Stimulated activated CD4-positive, alpha-beta T cell treated with anti-CD3 and anti-CD28 coated beads, Interleukin-12 subunit alpha, Interleukin-12 subunit beta, amount 100 ng/mL, for 48 hours (primary cell): ENCODE measurements around the gene SRL.
"Not testable (repeated sequence)": the region's sequence is repeated elsewhere in the genome, so short reads cannot be mapped to it uniquely, and the experiment has no call there.

Experiments used
- DNase-seq, 3 donors: peaks; one replicate each; pipeline ENCODE4 v3.0.0-alpha.2; 2020; ENCODE audit warnings: low read depth in 2 of 3, low spot score in 1 of 3

Gene SRL

DNA sequence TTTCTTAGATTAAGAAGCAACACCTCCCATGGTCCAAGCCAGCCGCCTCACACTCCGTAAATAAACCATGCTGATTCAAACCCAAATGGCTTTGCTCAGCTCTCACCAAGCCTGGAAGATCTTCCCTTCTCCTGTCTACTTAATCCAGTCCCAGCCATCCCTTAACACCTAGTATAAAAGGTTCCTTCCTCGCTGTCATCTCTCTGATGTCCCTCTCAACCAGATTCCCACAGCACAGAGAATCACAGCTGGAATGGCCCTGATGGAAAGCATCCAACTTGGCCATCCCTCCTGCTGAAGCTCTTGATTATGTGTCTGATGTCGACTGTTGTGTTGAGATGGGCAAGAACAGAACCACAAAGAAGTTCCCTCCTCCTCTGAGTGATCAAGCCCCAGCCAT is 75.1 kb downstream of the SRL start:
- no peak for DNase-seq

DNA sequence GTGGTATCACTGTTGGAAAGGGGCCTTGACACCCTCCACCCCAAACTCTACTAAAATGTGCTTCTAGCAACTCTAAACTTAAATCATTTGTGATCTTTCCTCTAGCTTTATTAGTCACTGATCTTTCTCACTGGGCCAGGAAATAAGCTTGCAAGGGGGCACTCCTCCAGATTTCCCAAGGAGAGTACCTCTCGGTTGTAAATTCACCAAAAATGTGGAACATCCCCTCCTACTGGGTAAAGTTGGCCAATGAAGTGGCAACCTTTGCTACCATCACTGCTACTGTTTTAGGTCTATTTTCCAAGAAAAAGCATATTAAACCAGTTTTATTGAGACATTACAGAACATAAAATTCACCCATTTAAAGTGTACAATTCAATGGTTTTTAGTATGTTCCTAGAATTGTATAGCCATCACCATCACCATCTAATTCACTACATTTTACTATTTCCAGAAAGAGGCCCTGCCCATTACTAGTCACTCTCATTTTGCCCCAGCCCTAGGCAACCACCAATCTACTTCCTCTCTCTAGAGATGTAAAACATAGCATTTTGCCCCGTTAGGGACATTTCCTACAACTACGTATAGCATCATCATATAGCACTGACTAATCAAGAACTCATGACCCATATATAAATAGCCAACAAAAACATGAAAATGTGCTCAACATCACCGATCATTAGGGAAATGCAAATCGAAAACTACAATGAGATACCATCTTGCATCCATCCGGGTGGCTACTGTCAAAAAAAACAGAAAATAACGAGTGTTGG is 81.0 kb downstream of the SRL start:
- DNase-seq, result no peak

DNA sequence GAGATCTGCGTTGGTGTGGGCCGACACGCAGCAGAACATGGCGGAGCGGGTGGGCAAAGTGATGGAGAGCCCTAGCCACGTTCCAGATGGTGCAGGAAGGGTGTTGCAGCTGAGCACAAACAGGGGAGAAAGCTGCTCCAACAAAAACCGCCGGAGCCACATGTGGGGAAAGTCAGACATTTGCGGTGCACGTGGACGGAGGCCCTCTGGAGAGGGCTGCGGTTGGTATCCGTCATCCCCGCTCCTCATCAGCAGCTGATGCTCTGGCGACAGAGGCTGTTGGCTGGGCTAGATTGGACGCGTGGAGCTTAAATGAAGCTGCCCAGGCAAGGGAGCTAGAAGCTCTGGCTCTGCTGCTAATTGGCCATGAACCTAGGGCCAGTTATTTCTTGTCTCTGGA is 82.2 kb downstream of the SRL start:
- DNase-seq, result no peak

DNA sequence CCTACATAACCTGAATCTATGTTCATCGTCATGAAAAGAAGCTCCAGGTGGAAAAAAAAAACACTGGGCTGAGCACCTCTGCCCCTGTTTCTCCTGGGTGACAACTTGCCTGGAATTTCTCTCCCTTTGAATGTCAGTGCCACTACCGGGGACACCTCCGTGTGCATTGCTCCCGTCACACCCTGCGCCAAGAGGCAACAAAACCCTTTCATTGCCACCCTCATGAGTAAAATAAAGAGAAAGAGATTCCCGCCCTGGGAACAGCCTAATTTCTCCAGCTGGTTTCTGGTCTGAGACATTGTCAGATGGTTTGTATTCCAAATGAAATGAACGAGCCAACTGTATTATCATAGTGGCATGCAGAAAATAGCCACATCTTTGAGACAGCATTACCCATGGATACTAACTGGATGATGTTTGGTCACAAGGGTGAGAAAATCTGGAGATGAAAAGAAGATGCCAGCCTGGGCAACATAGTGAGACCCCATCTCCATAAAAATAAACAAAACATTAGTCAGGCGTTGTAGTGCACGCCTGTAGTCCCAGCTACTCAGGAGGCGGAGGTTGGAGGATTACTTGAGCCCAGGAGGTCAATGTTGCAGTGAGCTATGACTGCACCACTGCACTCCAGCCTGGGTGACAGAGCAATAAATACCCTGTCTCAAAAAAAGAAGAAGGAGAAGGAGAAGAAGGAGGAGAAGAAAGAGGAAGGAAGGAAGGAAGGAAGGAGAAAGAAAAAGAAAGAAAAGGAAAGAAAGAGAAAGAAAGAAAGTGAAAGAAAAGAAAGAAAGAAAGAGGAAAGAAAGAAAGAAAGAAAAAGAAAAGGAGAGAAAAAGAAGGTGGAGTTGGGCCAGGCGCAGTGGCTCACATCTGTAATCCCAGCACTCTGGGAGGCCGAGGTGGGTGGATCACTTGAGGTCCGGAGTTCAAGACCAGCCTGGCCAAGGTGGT is 83.5 kb downstream of the SRL start:
- no peak for DNase-seq

DNA sequence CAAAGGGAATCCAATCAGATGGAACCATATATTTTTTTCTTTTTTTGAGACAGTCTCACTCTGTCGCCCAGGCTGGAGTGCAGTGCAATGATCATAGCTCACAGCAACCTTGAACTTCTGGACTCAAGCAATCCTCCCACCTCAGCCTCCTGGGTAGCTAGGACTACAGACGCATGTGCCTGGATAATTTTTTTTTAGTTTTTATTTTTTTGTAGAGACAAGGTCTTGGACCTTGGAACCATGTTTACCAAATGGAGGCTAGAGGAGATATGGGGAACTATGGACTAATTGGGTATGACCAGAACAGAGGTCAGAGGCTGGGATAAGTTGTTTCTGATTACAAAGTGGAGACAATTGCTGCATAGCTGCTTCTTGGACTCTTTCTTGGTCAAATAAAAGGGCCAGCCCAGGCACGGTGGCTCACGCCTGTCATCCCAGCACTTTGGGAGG is 84.5 kb downstream of the SRL start:
- DNase-seq, result no peak

DNA sequence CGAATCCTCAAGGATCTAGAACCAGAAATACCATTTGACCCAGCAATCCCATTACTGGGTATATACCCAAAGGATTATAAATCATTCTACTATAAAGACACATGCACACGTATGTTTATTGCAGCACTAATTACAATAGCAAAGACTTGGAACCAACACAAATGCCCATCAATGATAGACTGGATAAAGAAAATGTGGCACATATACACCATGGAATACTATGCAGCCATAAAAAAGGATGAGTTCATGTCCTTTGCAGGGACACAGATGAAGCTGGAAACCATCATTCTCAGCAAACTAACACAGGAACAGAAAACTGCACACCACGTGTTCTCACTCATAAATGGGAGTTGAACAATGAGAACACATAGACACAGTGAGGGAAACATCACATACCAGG is 85.4 kb downstream of the SRL start:
- not testable (repeated sequence) for DNase-seq

DNA sequence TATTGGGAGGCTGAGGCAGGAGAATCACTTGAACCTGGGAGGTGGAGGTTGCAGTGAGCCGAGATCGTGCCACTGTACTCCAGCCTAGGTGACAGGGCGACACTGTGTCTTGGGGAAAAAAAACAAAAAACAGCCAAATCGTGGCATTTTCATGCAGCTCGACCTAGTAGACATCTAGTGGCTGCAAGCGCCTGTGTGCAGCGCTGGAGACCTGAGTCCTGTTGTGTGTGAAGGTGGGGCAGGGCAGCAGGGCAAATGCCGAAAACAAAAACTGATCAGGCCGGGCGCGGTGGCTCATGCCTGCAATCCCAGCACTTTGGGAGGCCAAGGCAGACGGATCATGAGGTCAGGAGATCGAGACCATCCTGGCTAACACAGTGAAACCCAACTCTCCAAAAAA is 88.5 kb downstream of the SRL start:
- not testable (repeated sequence) for DNase-seq

DNA sequence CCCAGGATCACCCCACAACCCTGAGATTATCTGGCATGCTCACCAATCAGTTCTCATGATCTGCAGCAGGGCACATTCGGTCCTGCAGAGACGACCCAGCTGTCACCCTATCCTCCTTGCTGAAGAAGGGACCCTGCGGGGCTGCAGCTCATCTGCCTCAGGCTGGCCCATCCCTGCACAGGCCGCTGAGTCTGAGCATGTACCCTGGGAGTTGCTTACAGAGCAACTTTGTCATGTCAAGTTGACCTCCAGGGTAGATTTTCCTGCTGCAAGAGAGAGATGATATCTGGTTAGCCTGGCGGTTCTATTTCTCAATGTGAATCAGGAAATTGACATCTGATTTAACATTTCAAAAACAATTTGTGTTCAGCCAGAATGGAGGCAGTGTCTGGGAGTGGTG is 89.6 kb downstream of the SRL start:
- no peak for DNase-seq

DNA sequence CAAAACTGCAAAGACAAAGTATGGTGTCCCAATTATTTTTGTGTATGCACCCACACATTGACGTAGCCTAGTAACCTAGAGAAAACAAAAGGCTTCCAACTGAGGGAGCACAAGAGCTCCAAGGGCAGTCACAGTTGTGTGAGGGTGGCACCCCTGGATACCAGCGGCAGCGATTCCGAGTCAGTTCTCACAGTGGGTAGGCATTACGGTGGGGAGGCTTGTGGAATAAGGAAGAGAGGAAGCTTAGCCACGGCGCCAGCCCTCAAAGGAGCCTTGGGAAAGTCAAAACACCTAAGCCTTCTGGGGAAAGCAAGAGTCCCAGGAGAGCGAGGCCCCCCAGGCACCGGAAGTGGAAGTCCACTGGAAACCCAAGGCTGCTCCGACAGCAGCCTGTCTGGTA is 94.6 kb downstream of the SRL start:
- no peak for DNase-seq

DNA sequence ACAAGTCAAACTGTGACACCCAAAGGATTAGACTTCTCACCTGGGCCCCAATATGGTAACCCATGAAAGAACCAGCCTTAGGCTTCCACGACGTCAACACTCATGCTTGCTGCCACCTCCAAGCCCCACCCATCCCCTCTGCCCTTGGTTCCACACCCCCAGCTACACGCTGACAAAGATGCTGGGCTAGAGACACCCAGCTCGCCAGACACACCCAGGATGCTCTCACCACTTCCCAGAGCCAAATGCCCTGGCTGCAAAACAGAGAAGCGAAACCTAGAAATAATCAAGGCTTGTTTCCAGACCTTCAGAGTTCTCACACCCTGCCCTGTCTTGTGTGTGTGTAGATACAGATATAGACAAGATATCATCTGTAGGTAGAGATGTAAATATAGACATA is 99.6 kb downstream of the SRL start:
- no peak for DNase-seq

DNA sequence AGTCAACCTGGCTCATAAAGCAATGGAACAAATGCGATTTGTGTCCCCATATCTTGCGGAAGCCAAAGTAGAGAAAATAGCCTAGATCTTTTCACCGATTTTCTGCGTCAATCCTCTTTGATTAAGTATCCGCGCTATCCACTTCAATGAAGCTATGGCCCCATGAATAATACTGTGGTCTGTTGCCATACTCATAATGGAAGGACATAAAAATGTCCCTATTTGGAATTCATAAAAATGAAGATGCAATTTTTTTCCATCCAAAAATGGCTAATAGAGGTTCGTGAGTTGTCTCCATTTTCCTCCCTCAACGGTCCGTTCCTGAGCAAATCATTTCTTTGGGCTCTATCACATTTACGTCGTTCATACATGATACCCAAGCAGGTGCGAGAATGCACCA is 100.3 kb downstream of the SRL start:
- no peak for DNase-seq

DNA sequence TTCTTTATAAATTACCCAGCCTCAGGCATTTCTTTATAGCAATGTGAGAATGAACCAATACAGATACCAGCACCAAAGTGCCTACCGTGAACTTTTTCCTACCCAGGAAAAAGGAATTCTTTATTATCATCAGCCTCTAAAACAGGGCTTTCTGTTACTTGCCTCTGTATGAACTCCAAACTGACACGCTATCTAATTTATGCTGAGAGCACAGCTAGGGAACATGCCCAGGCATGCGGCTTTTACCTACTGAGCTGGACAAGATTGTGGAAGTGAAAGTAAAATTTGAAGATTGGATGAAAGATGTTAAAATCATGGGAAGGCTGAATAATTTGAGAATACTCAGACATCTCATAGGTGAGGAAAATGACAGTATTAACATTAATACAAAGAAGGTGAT is 101.2 kb downstream of the SRL start:
- no peak for DNase-seq

DNA sequence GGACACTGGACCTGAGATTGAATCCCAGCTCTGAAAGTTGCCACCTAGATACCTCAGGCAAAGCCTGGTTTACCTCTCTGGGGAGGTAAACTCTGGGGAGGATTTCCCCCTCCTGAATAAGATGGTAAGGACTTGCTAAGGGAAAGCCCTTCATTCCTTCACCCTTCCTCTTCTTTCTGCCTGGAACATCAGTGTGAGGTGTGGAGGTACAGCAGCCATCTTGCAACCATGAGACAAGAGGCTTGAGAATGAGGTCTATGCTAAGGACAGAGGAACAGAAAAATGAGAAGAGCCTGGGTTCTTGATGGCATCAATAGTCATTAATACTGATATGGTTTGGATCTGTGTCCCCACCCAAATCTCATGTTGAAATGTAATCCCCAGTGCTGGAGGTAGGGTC is 101.9 kb downstream of the SRL start:
- no peak for DNase-seq
